IPS-18a (cell line): ENCODE results near the gene OR14A2.
"Not testable (repeated sequence)": the region's sequence is repeated elsewhere in the genome, so short reads cannot be mapped to it uniquely, and the experiment has no call there.

ENCODE experiments used
- H3K27ac ChIP-seq: one replicate; pipeline ENCODE4 v1.5.1; 2013; ENCODE audit warnings: low read length
- H3K27me3 ChIP-seq: one replicate; pipeline ENCODE4 v1.6.1; 2013; ENCODE audit warnings: mild to moderate bottlenecking, low read length; ENCODE audit not compliant: control insufficient read depth, insufficient read depth
- H3K36me3 ChIP-seq: one replicate; pipeline ENCODE4 v1.6.1; 2013; ENCODE audit warnings: low read depth, low read length; ENCODE audit not compliant: control insufficient read depth
- H3K4me1 ChIP-seq: one replicate; pipeline ENCODE4 v1.6.1; 2013; ENCODE audit warnings: low read depth, low read length; ENCODE audit not compliant: control insufficient read depth
- H3K4me3 ChIP-seq: one replicate; pipeline ENCODE4 v1.5.1; 2013; ENCODE audit warnings: low read length
- H3K9ac ChIP-seq: one replicate; pipeline ENCODE4 v1.6.1; 2013; ENCODE audit warnings: mild to moderate bottlenecking, low read length, moderate library complexity
- H3K9me3 ChIP-seq: one replicate; pipeline ENCODE4 v1.6.1; 2013; ENCODE audit warnings: low read depth, low read length; ENCODE audit not compliant: control insufficient read depth

Gene OR14A2

GRCh38 chr1:247748041-247748440 is at the start of gene OR14A2:
Gene OR14A2, minus strand, starts transcription at chr1:247748141.
- H3K4me3 ChIP-seq = no peak within 1 kb of the TSS
- no peaks in the 10 kb centered on the region for H3K4me1 ChIP-seq
- peaks cover 16% of the 10 kb centered on the region for H3K9me3 ChIP-seq
- no peaks in the 10 kb centered on the region for H3K27me3 ChIP-seq
- H3K9ac ChIP-seq = no peak within 1 kb of the TSS
- no peaks in the 10 kb centered on the region for H3K36me3 ChIP-seq
- no peak within 1 kb of the TSS for H3K27ac ChIP-seq

GRCh38 chr1:247797518-247797917 is 49.6 kb upstream of the OR14A2 start:
- Histone ChIP-seq H3K27ac (no peak overlapping the region), H3K4me3 (no peak overlapping the region), H3K36me3 (no peaks in the 10 kb centered on the region), H3K9ac (no peak overlapping the region), H3K4me1 (no peaks in the 10 kb centered on the region), H3K27me3 (no peaks in the 10 kb centered on the region), H3K9me3 (peaks cover 20% of the 10 kb centered on the region)

- H3K4me1 ChIP-seq = no peaks in the 10 kb centered on the region
- H3K9me3 ChIP-seq = peaks cover 5% of the 10 kb centered on the region
- no peak overlapping the region for H3K27ac ChIP-seq
- no peaks in the 10 kb centered on the region for H3K36me3 ChIP-seq
- no peaks in the 10 kb centered on the region for H3K27me3 ChIP-seq
- no peak overlapping the region for H3K9ac ChIP-seq
- no peak overlapping the region for H3K4me3 ChIP-seq
Observed at GRCh38 chr1:247769603-247770002, 21.7 kb upstream of the OR14A2 start.

- no peak within 1 kb of the TSS for H3K4me3 ChIP-seq
- peaks cover 15% of the 10 kb centered on the region for H3K9me3 ChIP-seq
- H3K27ac ChIP-seq = no peak within 1 kb of the TSS
- no peaks in the 10 kb centered on the region for H3K36me3 ChIP-seq
- H3K4me1 ChIP-seq = no peaks in the 10 kb centered on the region
- no peaks in the 10 kb centered on the region for H3K27me3 ChIP-seq
- H3K9ac ChIP-seq = no peak within 1 kb of the TSS
Observed at GRCh38 chr1:247760456-247760855, 12.5 kb upstream of the OR14A2 start, which contains the start of gene OR1C1. Gene OR1C1, minus strand, starts transcription at chr1:247760556. Its CDS starts 2,150 bp downstream, at chr1:247758406.

GRCh38 chr1:247754311-247754710 is 6.4 kb upstream of the OR14A2 start:
- peaks cover 18% of the 10 kb centered on the region for H3K9me3 ChIP-seq

GRCh38 chr1:247749870-247750269 is 1.9 kb upstream of the OR14A2 start:
- no peaks in the 10 kb centered on the region for H3K27me3 ChIP-seq

More at GRCh38 chr1:247754311-247754710, 6.4 kb upstream of the OR14A2 start:
- H3K27me3 ChIP-seq, H3K27ac ChIP-seq, H3K4me1 ChIP-seq, H3K36me3 ChIP-seq, H3K9ac ChIP-seq, H3K4me3 ChIP-seq: not testable (repeated sequence)

GRCh38 chr1:247747616-247748015 is 325 bp downstream of the OR14A2 start:
- peaks cover 16% of the 10 kb centered on the region for H3K9me3 ChIP-seq
- no peak overlapping the region for H3K27ac ChIP-seq
- H3K27me3 ChIP-seq = no peaks in the 10 kb centered on the region
- H3K4me3 ChIP-seq = no peak overlapping the region
- no peaks in the 10 kb centered on the region for H3K4me1 ChIP-seq
- no peaks in the 10 kb centered on the region for H3K36me3 ChIP-seq
- H3K9ac ChIP-seq = no peak overlapping the region

More at GRCh38 chr1:247749870-247750269, 1.9 kb upstream of the OR14A2 start:
- no peak overlapping the region for H3K27ac ChIP-seq
- no peak overlapping the region for H3K4me3 ChIP-seq
- H3K9me3 ChIP-seq = peaks cover 17% of the 10 kb centered on the region
- no peaks in the 10 kb centered on the region for H3K4me1 ChIP-seq
- H3K9ac ChIP-seq = no peak overlapping the region
- no peaks in the 10 kb centered on the region for H3K36me3 ChIP-seq

GRCh38 chr1:247746391-247746935 is 1.5 kb downstream of the OR14A2 start:
- no peaks in the 10 kb centered on the region for H3K36me3 ChIP-seq
- no peak overlapping the region for H3K4me3 ChIP-seq
- H3K4me1 ChIP-seq = no peaks in the 10 kb centered on the region
- peaks cover 16% of the 10 kb centered on the region for H3K9me3 ChIP-seq
- H3K9ac ChIP-seq = no peak overlapping the region
- no peaks in the 10 kb centered on the region for H3K27me3 ChIP-seq
- H3K27ac ChIP-seq = no peak overlapping the region

- not testable (repeated sequence) for H3K27ac ChIP-seq, H3K4me1 ChIP-seq, H3K27me3 ChIP-seq, H3K9me3 ChIP-seq, H3K36me3 ChIP-seq, H3K9ac ChIP-seq, H3K4me3 ChIP-seq
Observed at GRCh38 chr1:247742215-247742760, 5.7 kb downstream of the OR14A2 start.

GRCh38 chr1:247741756-247742155 is 6.2 kb downstream of the OR14A2 start:
- no peak overlapping the region for H3K4me3 ChIP-seq
- no peaks in the 10 kb centered on the region for H3K36me3 ChIP-seq
- H3K27ac ChIP-seq = no peak overlapping the region
- no peaks in the 10 kb centered on the region for H3K4me1 ChIP-seq
- H3K27me3 ChIP-seq = no peaks in the 10 kb centered on the region
- H3K9ac ChIP-seq = no peak overlapping the region
- peaks cover 5% of the 10 kb centered on the region for H3K9me3 ChIP-seq

- H3K27ac ChIP-seq = no peak overlapping the region
- no peak overlapping the region for H3K9ac ChIP-seq
- no peak overlapping the region for H3K4me3 ChIP-seq
- H3K4me1 ChIP-seq = no peaks in the 10 kb centered on the region
- H3K9me3 ChIP-seq = peaks cover 4% of the 10 kb centered on the region
- H3K36me3 ChIP-seq = no peaks in the 10 kb centered on the region
- H3K27me3 ChIP-seq = no peaks in the 10 kb centered on the region
Observed at GRCh38 chr1:247740721-247741120, 7.2 kb downstream of the OR14A2 start.

- Histone ChIP-seq H3K4me3 (no peak within 1 kb of the TSS), H3K27ac (no peak within 1 kb of the TSS), H3K4me1 (no peaks in the 10 kb centered on the region), H3K9ac (no peak within 1 kb of the TSS), H3K9me3 (peaks cover 10% of the 10 kb centered on the region), H3K36me3 (no peaks in the 10 kb centered on the region), H3K27me3 (no peaks in the 10 kb centered on the region)
Observed at GRCh38 chr1:247738315-247738714, 9.6 kb downstream of the OR14A2 start, which contains the start of gene OR14K1. Gene OR14K1, plus strand, starts transcription at chr1:247738615. Its CDS starts 0 bp downstream, at chr1:247738615.
